ENCODE results near the gene PANX2. TPM values are rescaled to one million over a fixed set of nuclear protein-coding genes. Genes with fewer than 3 reads are reported as not detected.

Gene PANX2
- total and polyA plus RNA-seq, 8 donors = 0.25 to 1.8 (median 1.1) TPM; not detected in 3

GRCh38 chr22:50221410-50222300 is 51.1 kb downstream of the PANX2 start:
- 90 to 94% (median 94%) methylated on average over 6 to 19 of the region's 19 CpGs for WGBS, 5 donors

DNA sequence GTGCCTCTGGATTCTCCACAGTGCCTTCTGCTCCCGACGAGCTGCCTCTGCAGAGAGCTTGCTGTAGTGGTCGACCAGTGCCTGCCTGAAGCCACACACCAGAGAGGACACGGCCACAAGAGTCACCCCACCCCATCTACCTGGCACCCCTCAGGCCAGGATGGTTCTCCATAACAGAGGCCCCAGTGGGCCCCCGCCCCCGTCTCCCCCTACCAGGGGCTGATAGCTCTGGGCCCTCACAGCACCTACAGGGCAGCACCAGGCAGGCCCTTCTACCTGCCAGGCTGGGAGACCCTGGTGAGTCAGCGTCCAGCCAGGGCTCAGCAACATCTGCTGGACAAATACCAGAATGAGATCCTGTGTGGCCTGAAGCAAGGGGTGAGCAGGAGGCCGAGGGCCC is 52.0 kb downstream of the PANX2 start:
- no peaks in the 10 kb centered on the region for H3K9me3 ChIP-seq
- no peak overlapping the region for H3K4me3 ChIP-seq
- no peak overlapping the region for H3K27ac ChIP-seq
- no peak for DNase-seq
- peaks cover 5 to 14% (median 10%) of the 10 kb centered on the region in 4 donors for H3K4me1 ChIP-seq
- 83 to 91% (median 85%) methylated on average over 3 to 8 of the region's 8 CpGs for WGBS, 5 donors
- peaks cover 83 to 98% (median 95%) of the 10 kb centered on the region in 4 donors for H3K36me3 ChIP-seq
- intact Hi-C loops (cut with DNase I; ENCODE audit: low total_unique reads) = no loop called here
- no peaks in the 10 kb centered on the region for H3K27me3 ChIP-seq
- TF ChIP-seq POLR2AphosphoS5 (IDR thresholded peaks at IDR 0.05) = no peak
- no peak for TF ChIP-seq POLR2A (IDR thresholded peaks at IDR 0.05)
- TF ChIP-seq EP300 (IDR thresholded peaks at IDR 0.05) = no peak
- TF ChIP-seq, protein P1, sequence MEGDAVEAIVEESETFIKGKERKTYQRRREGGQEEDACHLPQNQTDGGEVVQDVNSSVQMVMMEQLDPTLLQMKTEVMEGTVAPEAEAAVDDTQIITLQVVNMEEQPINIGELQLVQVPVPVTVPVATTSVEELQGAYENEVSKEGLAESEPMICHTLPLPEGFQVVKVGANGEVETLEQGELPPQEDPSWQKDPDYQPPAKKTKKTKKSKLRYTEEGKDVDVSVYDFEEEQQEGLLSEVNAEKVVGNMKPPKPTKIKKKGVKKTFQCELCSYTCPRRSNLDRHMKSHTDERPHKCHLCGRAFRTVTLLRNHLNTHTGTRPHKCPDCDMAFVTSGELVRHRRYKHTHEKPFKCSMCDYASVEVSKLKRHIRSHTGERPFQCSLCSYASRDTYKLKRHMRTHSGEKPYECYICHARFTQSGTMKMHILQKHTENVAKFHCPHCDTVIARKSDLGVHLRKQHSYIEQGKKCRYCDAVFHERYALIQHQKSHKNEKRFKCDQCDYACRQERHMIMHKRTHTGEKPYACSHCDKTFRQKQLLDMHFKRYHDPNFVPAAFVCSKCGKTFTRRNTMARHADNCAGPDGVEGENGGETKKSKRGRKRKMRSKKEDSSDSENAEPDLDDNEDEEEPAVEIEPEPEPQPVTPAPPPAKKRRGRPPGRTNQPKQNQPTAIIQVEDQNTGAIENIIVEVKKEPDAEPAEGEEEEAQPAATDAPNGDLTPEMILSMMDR (IDR thresholded peaks at IDR 0.05) = no peak

More at GRCh38 chr22:50221410-50222300, 51.1 kb downstream of the PANX2 start:
- H3K4me1 ChIP-seq = peaks cover 5 to 14% (median 10%) of the 10 kb centered on the region in 4 donors
- no peaks in the 10 kb centered on the region for H3K27me3 ChIP-seq
- DNase-seq = no peak
- H3K9me3 ChIP-seq = no peaks in the 10 kb centered on the region
- H3K36me3 ChIP-seq = peaks cover 85 to 98% (median 95%) of the 10 kb centered on the region in 4 donors
- H3K4me3 ChIP-seq = no peak overlapping the region
- intact Hi-C loops (cut with DNase I; ENCODE audit: low total_unique reads) = no loop called here
- H3K27ac ChIP-seq = no peak overlapping the region
- TF ChIP-seq POLR2AphosphoS5 (IDR thresholded peaks at IDR 0.05) (no peak), EP300 (IDR thresholded peaks at IDR 0.05) (no peak), POLR2A (IDR thresholded peaks at IDR 0.05) (no peak)
- TF ChIP-seq, protein P1 (IDR thresholded peaks at IDR 0.05) = no peak

DNA sequence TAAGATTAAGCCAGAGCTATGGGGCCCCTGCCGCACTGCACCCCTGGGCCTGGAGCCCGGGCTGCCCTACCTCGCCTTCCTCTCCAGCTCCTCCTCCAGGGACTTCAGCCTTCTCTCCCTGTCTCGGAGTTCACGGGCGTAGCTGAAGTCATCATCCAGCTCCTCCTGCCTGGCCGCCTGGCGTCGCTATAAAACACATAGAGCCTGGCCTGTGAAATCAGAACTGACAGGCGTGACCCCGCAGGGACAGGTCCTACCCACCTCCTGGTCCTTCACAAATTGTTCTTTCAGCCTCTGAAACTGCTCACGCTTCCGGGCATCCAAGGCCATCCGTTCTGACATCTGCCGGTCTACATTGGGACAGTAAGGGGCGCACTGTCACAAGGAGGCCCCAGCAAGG is 53.5 kb downstream of the PANX2 start:
- Histone ChIP-seq H3K9me3 (no peaks in the 10 kb centered on the region), H3K4me3 (no peak overlapping the region), H3K27ac (no peak overlapping the region), H3K27me3 (no peaks in the 10 kb centered on the region), H3K36me3 (peaks cover 78 to 98% (median 95%) of the 10 kb centered on the region in 4 donors), H3K4me1 (peaks cover 5 to 13% (median 8%) of the 10 kb centered on the region in 4 donors)
- 92 to 96% (median 95%) methylated on average over 16 of the region's 16 CpGs for WGBS, 5 donors
- intact Hi-C loops (cut with DNase I; ENCODE audit: low total_unique reads) = no loop called here
- no peak for TF ChIP-seq POLR2A (IDR thresholded peaks at IDR 0.05)
- TF ChIP-seq, protein P1 (IDR thresholded peaks at IDR 0.05) = no peak
- no peak for TF ChIP-seq EP300 (IDR thresholded peaks at IDR 0.05)
- no peak for TF ChIP-seq POLR2AphosphoS5 (IDR thresholded peaks at IDR 0.05)
- no peak for DNase-seq

DNA sequence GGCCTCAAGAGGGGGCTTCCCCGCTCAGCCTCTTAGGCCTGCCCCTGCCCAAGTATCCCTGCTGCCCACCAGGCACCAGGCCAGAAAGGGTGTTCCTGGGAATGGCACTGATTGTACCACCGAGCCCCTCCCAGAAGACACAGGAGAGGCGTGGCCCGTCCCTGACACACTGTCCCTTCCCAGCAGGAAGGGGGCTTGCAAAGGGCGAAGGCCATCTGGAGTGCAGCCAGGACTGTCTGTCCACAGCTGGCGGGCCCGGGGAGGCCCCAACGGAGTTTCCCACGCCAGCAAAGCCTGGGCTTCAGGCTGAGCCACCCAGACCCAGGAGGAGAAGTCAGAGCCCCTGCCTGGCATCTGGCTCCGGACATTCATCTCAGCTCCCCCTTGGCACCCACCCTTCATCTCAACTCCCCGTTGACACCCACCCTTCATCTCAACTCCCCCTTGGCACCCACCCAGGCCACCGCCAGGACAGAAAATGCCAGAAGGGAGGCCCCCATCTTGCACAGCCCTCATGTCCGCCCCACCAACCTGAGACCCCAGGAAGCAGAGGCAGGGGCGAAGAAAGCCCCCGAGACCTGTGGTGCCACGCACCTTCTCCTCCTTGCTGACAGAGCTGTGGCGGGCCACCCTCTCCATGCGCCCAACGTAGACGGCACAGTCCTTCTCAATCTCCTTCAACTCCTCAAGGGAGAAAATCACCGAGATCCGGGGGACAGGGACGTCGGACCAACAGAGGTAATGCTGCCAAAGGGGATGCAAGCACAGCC is 54.9 kb downstream of the PANX2 start:
- Histone ChIP-seq H3K4me3 (no peak overlapping the region), H3K27me3 (no peaks in the 10 kb centered on the region), H3K9me3 (no peaks in the 10 kb centered on the region), H3K4me1 (no peaks in the 10 kb centered on the region), H3K27ac (no peak overlapping the region), H3K36me3 (peaks cover 78 to 100% (median 100%) of the 10 kb centered on the region in 4 donors)
- WGBS, 5 donors = 78 to 88% (median 85%) methylated on average over 22 to 24 of the region's 24 CpGs
- DNase-seq = peak in 1 of 2 donors; percentile 61
- no peak for TF ChIP-seq POLR2A (IDR thresholded peaks at IDR 0.05)
- TF ChIP-seq, protein P1 (IDR thresholded peaks at IDR 0.05) = no peak
- TF ChIP-seq EP300 (IDR thresholded peaks at IDR 0.05) = no peak
- TF ChIP-seq POLR2AphosphoS5 (IDR thresholded peaks at IDR 0.05) = no peak
- intact Hi-C loops (cut with DNase I; ENCODE audit: low total_unique reads) = no loop called here
